SK-N-SH (cell line): Measurements from ENCODE around the gene GPC5. TPM values are rescaled to one million over a fixed set of nuclear protein-coding genes. Genes with fewer than 3 reads are reported as not detected.

Source experiments
- CTCF ChIA-PET: fragments of 300-600, 350-600 bp; formaldehyde crosslinking; extraction: SDS; loops from one replicate; lab custom pipeline; 2021; lab: Yijun Ruan, JAX
- POLR2A ChIA-PET: fragments of 350-600 bp; sonication (Branson Sonifier 250); formaldehyde crosslinking; extraction: SDS; loops from one replicate; lab custom pipeline; 2020; ENCODE audit warnings: antibody characterized with exemption, inconsistent platforms; lab: Yijun Ruan, JAX
- DNase-seq: peaks from one replicate; pipeline ENCODE4 v3.0.0; 2012
- H2AFZ ChIP-seq: fragments of 200-600 bp; sonication (generic); 2 replicates; pipeline ENCODE4 v1.8.1; 2016; ENCODE audit warnings: antibody characterized with exemption, mild to moderate bottlenecking, low read depth
- H3F3A ChIP-seq: fragments of 200-600 bp; sonication (generic); replicated peaks from 2 replicates; pipeline ENCODE3; 2016; ENCODE audit warnings: antibody characterized with exemption, mild to moderate bottlenecking; ENCODE audit not compliant: insufficient read depth
- H3K27ac ChIP-seq, 2 experiments: fragments of 200-500 bp in 1 of 2; fragments of 200-600 bp in 1 of 2; sonication (Bioruptor generic) in 1 of 2; sonication (generic), shearing (Covaris generic) in 1 of 2; 2 replicates each; pipeline versions ENCODE4 v1.5.1 to v1.6.1; 2014 to 2016; ENCODE audit warnings: low read depth in 2 of 2, inconsistent platforms in 1 of 2, low read length in 1 of 2, mild to moderate bottlenecking in 1 of 2, mixed read lengths in 1 of 2
- H3K27me3 ChIP-seq: fragments of 200-600 bp; sonication (generic), shearing (Covaris generic); 2 replicates; pipeline ENCODE4 v1.6.1; 2016; ENCODE audit warnings: mixed run types; ENCODE audit not compliant: insufficient read depth
- H3K36me3 ChIP-seq, 2 experiments: fragments of 200-500 bp in 1 of 2; fragments of 200-600 bp in 1 of 2; sonication (Bioruptor generic) in 1 of 2; sonication (generic) in 1 of 2; replicated peaks in 1 of 2; 2 replicates each; pipeline versions ENCODE3 to v1.5.1; 2014 to 2016; ENCODE audit warnings: low read length in 1 of 2, mild to moderate bottlenecking in 1 of 2; ENCODE audit not compliant: insufficient read depth in 2 of 2, control insufficient read depth in 1 of 2
- H3K4me1 ChIP-seq, 2 experiments: fragments of 200-500 bp in 1 of 2; fragments of 200-600 bp in 1 of 2; sonication (Bioruptor generic) in 1 of 2; sonication (generic), shearing (Covaris generic) in 1 of 2; 2 replicates each; pipeline versions ENCODE4 v1.5.1 to v1.6.1; 2014 to 2016; ENCODE audit warnings: low read depth in 1 of 2, low read length in 1 of 2, mixed run types in 1 of 2; ENCODE audit not compliant: insufficient read depth in 2 of 2, control insufficient read depth in 1 of 2
- H3K4me2 ChIP-seq: fragments of 200-600 bp; sonication (generic), shearing (Covaris generic); 2 replicates; pipeline ENCODE4 v1.6.1; 2017; ENCODE audit warnings: mixed run types
- H3K4me3 ChIP-seq, 2 experiments: fragments of 200-500 bp in 1 of 2; fragments of 200-600 bp in 1 of 2; sonication (Bioruptor generic) in 1 of 2; sonication (generic), shearing (Covaris generic) in 1 of 2; 2 replicates each; pipeline versions ENCODE4 v1.5.1 to v1.8.1; 2014 to 2016; ENCODE audit warnings: low read depth in 2 of 2, inconsistent platforms in 1 of 2, low read length in 1 of 2, mild to moderate bottlenecking in 1 of 2, mixed read lengths in 1 of 2, moderate library complexity in 1 of 2
- H3K79me2 ChIP-seq: fragments of 200-600 bp; sonication (generic); 2 replicates; pipeline ENCODE4 v1.8.1; 2017; ENCODE audit warnings: mild to moderate bottlenecking; ENCODE audit not compliant: insufficient read depth
- H3K9ac ChIP-seq: fragments of 200-600 bp; sonication (generic); 2 replicates; pipeline ENCODE4 v1.6.1; 2017; ENCODE audit warnings: mixed run types
- H3K9me2 ChIP-seq: fragments of 200-600 bp; sonication (generic); 2 replicates; pipeline ENCODE4 v1.6.1; 2017; ENCODE audit warnings: mixed run types
- H3K9me3 ChIP-seq: fragments of 200-600 bp; sonication (generic); 2 replicates; pipeline ENCODE4 v1.6.1; 2017; ENCODE audit warnings: mixed run types, mild to moderate bottlenecking, moderate library complexity
- H4K20me1 ChIP-seq: fragments of 200-600 bp; sonication (generic); 2 replicates; pipeline ENCODE4 v1.6.1; 2017; ENCODE audit warnings: mild to moderate bottlenecking, mixed run types; ENCODE audit not compliant: insufficient read depth
- CTCF ChIP-seq: fragments of 200-600 bp; sonication (generic); IDR thresholded peaks from 2 replicates; pipeline ENCODE4 v1.6.1; 2017; ENCODE audit warnings: antibody characterized with exemption, mild to moderate bottlenecking, moderate library complexity
- FOSL2 ChIP-seq: IDR thresholded peaks from 2 replicates; pipeline ENCODE4 v1.4.0; 2012; ENCODE audit warnings: low read depth, mild to moderate bottlenecking, moderate library complexity, borderline replicate concordance
- IRF3 ChIP-seq: fragments of 150-350 bp; IDR thresholded peaks from 2 replicates; pipeline ENCODE4 v1.6.1; 2016; ENCODE audit warnings: mild to moderate bottlenecking, low read depth, low read length
- JUND ChIP-seq: IDR thresholded peaks from 2 replicates; pipeline ENCODE4 v1.4.0; 2012
- RAD21 ChIP-seq: IDR thresholded peaks from 2 replicates; pipeline ENCODE4 v1.6.1; 2012; ENCODE audit warnings: mild to moderate bottlenecking, low read length
- REST ChIP-seq: IDR thresholded peaks from 2 replicates; pipeline ENCODE4 v1.6.1; 2012; ENCODE audit warnings: mild to moderate bottlenecking, low read depth, low read length, moderate library complexity
- RFX5 ChIP-seq: IDR thresholded peaks from 2 replicates; pipeline ENCODE4 v1.6.1; 2012; ENCODE audit warnings: mild to moderate bottlenecking, improper control_type of control experiment, low read length
- SIN3A ChIP-seq: IDR thresholded peaks from 2 replicates; pipeline ENCODE4 v1.6.1; 2012; ENCODE audit warnings: low read depth, mild to moderate bottlenecking, low read length, moderate library complexity, borderline replicate concordance
- TAF1 ChIP-seq: IDR thresholded peaks from 2 replicates; pipeline ENCODE4 v1.6.1; 2012; ENCODE audit warnings: low read depth, mild to moderate bottlenecking, low read length, moderate library complexity, borderline replicate concordance
- USF1 ChIP-seq: IDR thresholded peaks from 2 replicates; pipeline ENCODE4 v1.4.0; 2012; ENCODE audit warnings: low read depth, borderline replicate concordance
- WGBS: methylation state at CpG from one replicate; pipeline ENCODE4 v1.1.6; 2017; ENCODE audit warnings: low lambda C conversion rate; 5-methylcytosine and 5-hydroxymethylcytosine counted together
- polyA plus RNA-seq, 3 experiments: library from polyadenylated mRNA; depleted of rRNA; stranded (reverse); fragments of >200 nt; gene quantifications; 2 replicates each; pipeline ENCODE4 v1.2.3, GENCODE V29; 2012

The GPC5 gene
- polyA plus RNA-seq, 1 of the 3 experiments (the other 2 are of a cell fraction) = 0.03 TPM

GRCh38 chr13:91960947-91961346 is 562.5 kb downstream of the GPC5 start:
- H3K27ac ChIP-seq = no peak overlapping the region
- TF ChIP-seq IRF3 = no peak
- no peak for TF ChIP-seq RAD21
- no peak for TF ChIP-seq RFX5
- TF ChIP-seq USF1 = no peak
- TF ChIP-seq, all 33 proteins: peak for 0
- H3K4me2 ChIP-seq = no peak overlapping the region
- no peaks in the 10 kb centered on the region for H3K79me2 ChIP-seq
- no peaks in the 10 kb centered on the region for H3K9me3 ChIP-seq
- no peak overlapping the region for H3K4me3 ChIP-seq
- no peaks in the 10 kb centered on the region for H4K20me1 ChIP-seq
- no peaks in the 10 kb centered on the region for H3F3A ChIP-seq
- no peaks in the 10 kb centered on the region for H3K27me3 ChIP-seq
- CTCF ChIA-PET = interaction anchor here (1.4 kb wide), 1 partner anchor 14 kb away, joined by 4 read pairs; no protein-coding TSS in a partner anchor
- no peaks in the 10 kb centered on the region for H3K9me2 ChIP-seq
- H3K4me1 ChIP-seq = no peaks in the 10 kb centered on the region
- POLR2A ChIA-PET = no interaction called here
- 3% methylated on average over 1 of the region's 1 CpG for WGBS
- no peak overlapping the region for H2AFZ ChIP-seq
- H3K36me3 ChIP-seq = no peaks in the 10 kb centered on the region
- H3K9ac ChIP-seq = no peak overlapping the region
- no peak for DNase-seq

- no peak overlapping the region for H3K9ac ChIP-seq
- H3K9me3 ChIP-seq = no peaks in the 10 kb centered on the region
- POLR2A ChIA-PET = interaction anchor here (0.5 kb wide), 1 partner anchor 45 kb away, joined by 5 read pairs; no protein-coding TSS in a partner anchor
- no peak overlapping the region for H3K4me3 ChIP-seq
- H3K36me3 ChIP-seq = no peaks in the 10 kb centered on the region
- H3F3A ChIP-seq = no peaks in the 10 kb centered on the region
- no peak overlapping the region for H3K27ac ChIP-seq
- no peaks in the 10 kb centered on the region for H3K9me2 ChIP-seq
- no peak overlapping the region for H2AFZ ChIP-seq
- no peaks in the 10 kb centered on the region for H3K27me3 ChIP-seq
- CTCF ChIA-PET = no interaction called here
- H3K4me1 ChIP-seq = no peaks in the 10 kb centered on the region
- no peak overlapping the region for H3K4me2 ChIP-seq
- no peaks in the 10 kb centered on the region for H3K79me2 ChIP-seq
- no peaks in the 10 kb centered on the region for H4K20me1 ChIP-seq
- DNase-seq = no peak
- TF ChIP-seq SIN3A (no peak), CTCF (no peak), JUND (no peak), TAF1 (no peak), FOSL2 (no peak), REST (no peak)
These were observed 564.5 kb downstream of the GPC5 start for GRCh38 chr13:91962946-91963345.
